NCI-H187 (cell line): ENCODE data around the gene CAMK1.

ENCODE experiments used
- DNase-seq, 2 experiments: peaks; one replicate each; lab custom pipeline; 2025; lab: John Stamatoyannopoulos, UW

CAMK1 gene

GRCh38 chr3:9742560-9742959, 27.2 kb downstream of the CAMK1 start:
- DNase-seq = no peak

GRCh38 chr3:9739181-9739580, 30.6 kb downstream of the CAMK1 start:
- no peak for DNase-seq

GRCh38 chr3:9736831-9737230, 32.9 kb downstream of the CAMK1 start:
- no peak for DNase-seq

- DNase-seq = no peak
These were observed 37.0 kb downstream of the CAMK1 start for GRCh38 chr3:9732740-9733115.

- no peak for DNase-seq
These were observed 37.5 kb downstream of the CAMK1 start for GRCh38 chr3:9732080-9732739.

GRCh38 chr3:9731206-9732079, 38.3 kb downstream of the CAMK1 start, which contains the start of gene BRPF1:
Gene BRPF1, plus strand, starts transcription at chr3:9731735. Its CDS starts 2,406 bp downstream, at chr3:9734141.
- peak; percentile 83 to 92 for DNase-seq

GRCh38 chr3:9730657-9731205, 39.0 kb downstream of the CAMK1 start:
- peak in 1 of 2 experiments; percentile 59 for DNase-seq

- DNase-seq = no peak
These were observed 40.3 kb downstream of the CAMK1 start for GRCh38 chr3:9729419-9729818.

- DNase-seq = no peak
These were observed 42.0 kb downstream of the CAMK1 start for GRCh38 chr3:9727743-9728142.

GRCh38 chr3:9727041-9727595, 42.6 kb downstream of the CAMK1 start:
- no peak for DNase-seq

- DNase-seq = no peak
These were observed 43.8 kb downstream of the CAMK1 start for GRCh38 chr3:9725775-9726515.

- no peak for DNase-seq
These were observed 48.1 kb downstream of the CAMK1 start for GRCh38 chr3:9721700-9722060.

GRCh38 chr3:9721015-9721699, 48.6 kb downstream of the CAMK1 start:
- DNase-seq = no peak

- no peak for DNase-seq
These were observed 51.6 kb downstream of the CAMK1 start for GRCh38 chr3:9718118-9718517.

GRCh38 chr3:9717563-9717962, 52.2 kb downstream of the CAMK1 start:
- DNase-seq = no peak

GRCh38 chr3:9716801-9717555, 52.8 kb downstream of the CAMK1 start:
- no peak for DNase-seq

- no peak for DNase-seq
These were observed 53.8 kb downstream of the CAMK1 start for GRCh38 chr3:9715764-9716437.

- no peak for DNase-seq
These were observed 54.6 kb downstream of the CAMK1 start for GRCh38 chr3:9715136-9715535.

GRCh38 chr3:9713142-9713541, 56.6 kb downstream of the CAMK1 start:
- no peak for DNase-seq

GRCh38 chr3:9712415-9712814, 57.3 kb downstream of the CAMK1 start:
- DNase-seq = no peak
